Lower lobe of right lung (tissue), 2 donors: ENCODE measurements around the gene CMTM2. TPM values are rescaled to one million over a fixed set of nuclear protein-coding genes. Genes with fewer than 3 reads are reported as not detected.
"Not testable (repeated sequence)": the region's sequence is repeated elsewhere in the genome, so short reads cannot be mapped to it uniquely, and the experiment has no call there.

Experiments
- ATAC-seq, 2 donors: fragments of 200-7000 bp; cut with Tn5 transposase; one replicate each; pipeline ENCODE4 v1.9.1; 2020 to 2022; ENCODE audit warnings: mild to moderate bottlenecking in 2 of 2, moderate library complexity in 2 of 2
- DNase-seq: peaks from one replicate; pipeline ENCODE4 v3.0.0-alpha.2; 2020
- H3K27ac ChIP-seq: fragments of 200-600 bp; one replicate; pipeline ENCODE4 v1.8.0; 2022
- H3K27me3 ChIP-seq: fragments of 200-600 bp; one replicate; pipeline ENCODE4 v1.8.0; 2022; ENCODE audit warnings: low read depth
- H3K36me3 ChIP-seq: fragments of 200-600 bp; one replicate; pipeline ENCODE4 v1.8.0; 2022; ENCODE audit warnings: mild to moderate bottlenecking
- H3K4me1 ChIP-seq: fragments of 200-600 bp; one replicate; pipeline ENCODE4 v1.8.0; 2022
- H3K4me3 ChIP-seq: fragments of 200-600 bp; one replicate; pipeline ENCODE4 v1.8.0; 2022; ENCODE audit warnings: mild to moderate bottlenecking
- H3K9me3 ChIP-seq: fragments of 200-600 bp; one replicate; pipeline ENCODE4 v1.8.0; 2022
- intact Hi-C: fragments of 100-400 bp; cut with DNase I; formaldehyde crosslinking; loops from one replicate; pipeline ENCODE4 v1.11.0; 2022
- total RNA-seq: library from RNA; stranded (reverse); fragmentation: NEBNext Ultra II Directional; extraction: Animal tissue kit (Norgen Biotek cat#: 25700); gene quantifications from one replicate; pipeline ENCODE4 v1.2.1, GENCODE V29; 2021
- TF ChIP-seq, protein P1 (sequence below): fragments of 200-600 bp; IDR thresholded peaks from one replicate; pipeline ENCODE4 v1.8.0; 2022; ENCODE audit warnings: antibody characterized with exemption, mild to moderate bottlenecking
- donor health status: DM: no; HTN: yes; CAD: no; lungs with severe emphysema.

CMTM2 gene
- total RNA-seq, 1 donor from 2014 or later, result 4.0 TPM

GRCh38 chr16:66594739-66595138 is 15.5 kb downstream of the CMTM2 start:
- Histone ChIP-seq H3K27ac (no peak overlapping the region), H3K27me3 (no peaks in the 10 kb centered on the region), H3K9me3 (no peaks in the 10 kb centered on the region), H3K36me3 (no peaks in the 10 kb centered on the region), H3K4me1 (peaks cover 3% of the 10 kb centered on the region), H3K4me3 (no peak overlapping the region)
- TF ChIP-seq, protein P1, sequence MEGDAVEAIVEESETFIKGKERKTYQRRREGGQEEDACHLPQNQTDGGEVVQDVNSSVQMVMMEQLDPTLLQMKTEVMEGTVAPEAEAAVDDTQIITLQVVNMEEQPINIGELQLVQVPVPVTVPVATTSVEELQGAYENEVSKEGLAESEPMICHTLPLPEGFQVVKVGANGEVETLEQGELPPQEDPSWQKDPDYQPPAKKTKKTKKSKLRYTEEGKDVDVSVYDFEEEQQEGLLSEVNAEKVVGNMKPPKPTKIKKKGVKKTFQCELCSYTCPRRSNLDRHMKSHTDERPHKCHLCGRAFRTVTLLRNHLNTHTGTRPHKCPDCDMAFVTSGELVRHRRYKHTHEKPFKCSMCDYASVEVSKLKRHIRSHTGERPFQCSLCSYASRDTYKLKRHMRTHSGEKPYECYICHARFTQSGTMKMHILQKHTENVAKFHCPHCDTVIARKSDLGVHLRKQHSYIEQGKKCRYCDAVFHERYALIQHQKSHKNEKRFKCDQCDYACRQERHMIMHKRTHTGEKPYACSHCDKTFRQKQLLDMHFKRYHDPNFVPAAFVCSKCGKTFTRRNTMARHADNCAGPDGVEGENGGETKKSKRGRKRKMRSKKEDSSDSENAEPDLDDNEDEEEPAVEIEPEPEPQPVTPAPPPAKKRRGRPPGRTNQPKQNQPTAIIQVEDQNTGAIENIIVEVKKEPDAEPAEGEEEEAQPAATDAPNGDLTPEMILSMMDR, result no peak
- ATAC-seq (no peak), DNase-seq (no peak)
- intact Hi-C loops, result no loop called here

DNA sequence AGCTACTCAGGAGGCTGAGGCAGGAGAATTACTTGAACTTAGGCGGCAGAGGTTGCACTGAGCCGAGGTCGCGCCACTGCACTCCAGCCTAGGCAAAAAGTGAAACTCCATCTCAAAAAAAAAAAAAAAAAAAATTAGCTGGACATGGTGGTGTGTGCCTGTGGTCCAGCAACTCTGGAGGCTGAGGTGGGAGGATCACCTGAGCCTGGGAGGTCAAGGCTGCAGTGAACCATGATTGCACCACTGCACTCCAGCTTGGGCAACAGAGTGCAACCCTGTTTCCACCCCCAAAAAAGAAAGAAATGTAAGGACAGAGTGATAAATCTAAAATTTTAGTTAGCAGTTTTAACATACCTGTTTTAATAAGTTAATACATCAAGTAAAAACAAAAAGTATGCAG is 17.3 kb downstream of the CMTM2 start:
- ATAC-seq, H3K4me3 ChIP-seq, DNase-seq: not testable (repeated sequence)

DNA sequence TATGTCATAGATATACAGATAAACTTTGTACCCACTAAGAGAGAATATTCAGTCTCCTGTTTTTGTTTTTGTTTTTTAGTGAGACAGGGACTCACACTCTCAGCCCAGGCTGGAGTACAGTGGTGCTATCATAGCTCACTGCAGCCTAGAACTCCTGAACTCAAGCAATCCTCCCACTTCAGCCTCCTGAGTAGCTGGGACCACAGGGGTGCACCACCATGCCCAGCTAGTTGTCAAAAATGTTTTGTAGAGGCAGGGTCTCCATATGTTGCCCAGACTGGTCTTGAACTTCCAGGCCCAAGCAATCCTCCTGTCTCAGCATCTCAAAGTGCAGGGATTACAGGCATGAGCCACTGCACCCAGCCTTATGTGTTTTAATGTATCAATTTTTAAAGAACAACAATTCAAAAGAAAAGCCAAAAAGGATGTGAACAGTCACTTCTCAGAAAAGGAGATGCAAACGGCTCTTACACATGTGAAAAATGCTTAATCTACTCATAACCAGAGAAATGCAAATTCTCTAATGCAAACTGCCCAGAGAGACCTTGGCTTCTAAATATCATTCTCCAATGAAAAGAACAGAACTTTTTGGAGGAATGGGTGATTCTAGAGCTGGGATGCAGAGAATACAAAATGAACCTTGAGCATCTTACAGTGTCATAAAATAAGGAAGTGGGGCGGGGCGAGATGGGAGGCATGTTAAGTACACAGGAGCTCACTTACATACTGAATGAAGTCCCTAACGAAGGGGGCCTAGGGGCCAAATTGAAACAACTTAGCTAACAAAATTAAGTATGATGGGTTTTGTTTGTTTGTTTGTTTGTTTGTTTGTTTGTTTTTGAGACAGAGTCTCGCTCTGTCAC is 18.0 kb downstream of the CMTM2 start:
- no peaks in the 10 kb centered on the region for H3K27me3 ChIP-seq
- no peaks in the 10 kb centered on the region for H3K36me3 ChIP-seq
- TF ChIP-seq, protein P1, result no peak
- H3K4me1 ChIP-seq, result no peaks in the 10 kb centered on the region
- no peak overlapping the region for H3K27ac ChIP-seq
- no peak for ATAC-seq
- intact Hi-C loops, result no loop called here
- DNase-seq, result no peak
- no peaks in the 10 kb centered on the region for H3K9me3 ChIP-seq
- no peak overlapping the region for H3K4me3 ChIP-seq

More for the DNA sequence above, 17.3 kb downstream of the CMTM2 start:
- H3K9me3 ChIP-seq, H3K4me1 ChIP-seq, intact Hi-C loops, H3K27ac ChIP-seq, H3K27me3 ChIP-seq, H3K36me3 ChIP-seq: not testable (repeated sequence)

DNA sequence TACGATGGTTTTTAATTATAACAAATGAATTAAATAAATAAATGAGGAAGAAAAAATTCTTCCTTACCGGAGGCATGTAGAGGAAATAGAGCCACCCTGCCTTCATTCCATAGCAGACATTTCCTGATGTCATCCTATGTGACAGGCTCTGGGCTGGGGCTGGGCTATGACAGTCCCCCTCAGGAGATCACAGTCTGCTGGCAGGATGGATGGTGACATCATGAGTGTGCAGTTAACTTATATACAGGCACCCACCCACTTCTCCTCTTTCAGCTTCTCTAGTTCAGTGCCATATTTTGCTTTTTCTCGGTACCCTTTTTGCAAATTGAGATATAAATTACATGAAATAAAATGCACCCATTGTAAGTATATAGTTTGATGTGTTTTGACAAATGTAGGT is 18.8 kb downstream of the CMTM2 start:
- TF ChIP-seq, protein P1, result no peak
- no peak for ATAC-seq
- Histone ChIP-seq H3K36me3 (no peaks in the 10 kb centered on the region), H3K4me1 (no peaks in the 10 kb centered on the region), H3K9me3 (no peaks in the 10 kb centered on the region), H3K27me3 (no peaks in the 10 kb centered on the region), H3K27ac (no peak overlapping the region), H3K4me3 (no peak overlapping the region)
- DNase-seq, result no peak
- intact Hi-C loops, result no loop called here

- no peaks in the 10 kb centered on the region for H3K27me3 ChIP-seq
- H3K36me3 ChIP-seq, result no peaks in the 10 kb centered on the region
- H3K9me3 ChIP-seq, result no peaks in the 10 kb centered on the region
- intact Hi-C loops, result no loop called here
- H3K4me1 ChIP-seq, result peaks cover 7% of the 10 kb centered on the region
- TF ChIP-seq, protein P1, result no peak
- DNase-seq, result no peak
- no peak for ATAC-seq
- no peak overlapping the region for H3K4me3 ChIP-seq
- H3K27ac ChIP-seq, result no peak overlapping the region
These were observed 20.5 kb downstream of the CMTM2 start for GRCh38 chr16:66599726-66600125.

DNA sequence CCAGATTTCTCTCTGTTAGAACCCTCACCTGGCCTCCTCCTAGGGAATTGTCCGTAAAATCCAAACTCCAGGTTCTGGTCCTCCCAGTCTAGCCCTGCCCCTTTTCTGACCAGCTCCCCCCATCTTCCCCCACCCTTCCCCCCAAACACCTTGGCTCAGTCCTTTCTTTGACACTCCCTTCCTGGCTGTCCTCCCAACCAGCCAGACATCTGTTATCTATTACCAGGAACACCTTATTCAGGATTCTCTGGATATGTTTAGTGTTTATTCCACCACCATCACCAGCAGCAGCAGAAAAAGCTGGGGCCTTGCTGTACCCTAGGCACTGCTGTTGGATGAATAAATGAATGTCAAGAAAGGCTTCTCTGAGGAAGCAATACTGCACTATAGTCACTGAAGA is 21.2 kb downstream of the CMTM2 start:
- H3K27me3 ChIP-seq, result no peaks in the 10 kb centered on the region
- ATAC-seq (no peak), DNase-seq (no peak)
- intact Hi-C loops, result no loop called here
- H3K4me1 ChIP-seq, result peaks cover 7% of the 10 kb centered on the region
- H3K4me3 ChIP-seq, result no peak overlapping the region
- H3K36me3 ChIP-seq, result no peaks in the 10 kb centered on the region
- TF ChIP-seq, protein P1, result no peak
- no peaks in the 10 kb centered on the region for H3K9me3 ChIP-seq
- H3K27ac ChIP-seq, result no peak overlapping the region
